Neutrophil (primary cell): ENCODE measurements around the gene AGAP9.
"Not testable (repeated sequence)": the region's sequence is repeated elsewhere in the genome, so short reads cannot be mapped to it uniquely, and the experiment has no call there.

Experiments used
- H3K27ac ChIP-seq: fragments of 200-600 bp; sonication (generic); 2 replicates; pipeline ENCODE4 v1.5.1; 2016; ENCODE audit warnings: mild to moderate bottlenecking, moderate library complexity
- H3K27me3 ChIP-seq: fragments of 200-600 bp; sonication (generic); 2 replicates; pipeline ENCODE4 v1.6.0; 2016; ENCODE audit warnings: mild to moderate bottlenecking
- H3K36me3 ChIP-seq: fragments of 200-600 bp; sonication (generic); 2 replicates; pipeline ENCODE4 v1.5.1; 2017
- H3K4me1 ChIP-seq, 2 experiments: fragments of 200-600 bp in 1 of 2; sonication (generic) in 1 of 2; 1 replicate in 1 of 2; 2 replicates in 1 of 2; pipeline versions ENCODE4 v1.5.1 to v1.6.1; 2013 to 2016; ENCODE audit warnings: low read depth in 1 of 2, low read length in 1 of 2, mild to moderate bottlenecking in 1 of 2, moderate library complexity in 1 of 2; ENCODE audit not compliant: control insufficient read depth in 1 of 2, insufficient read depth in 1 of 2
- H3K4me3 ChIP-seq, 2 experiments: fragments of 200-600 bp in 1 of 2; sonication (generic) in 1 of 2; 1 replicate in 1 of 2; 2 replicates in 1 of 2; pipeline ENCODE4 v1.5.1; 2013 to 2016; ENCODE audit warnings: low read depth in 1 of 2, low read length in 1 of 2, mild to moderate bottlenecking in 1 of 2, moderate library complexity in 1 of 2
- H3K9me3 ChIP-seq: fragments of 200-600 bp; sonication (generic); 2 replicates; pipeline ENCODE4 v1.5.1; 2016

The AGAP9 gene

DNA sequence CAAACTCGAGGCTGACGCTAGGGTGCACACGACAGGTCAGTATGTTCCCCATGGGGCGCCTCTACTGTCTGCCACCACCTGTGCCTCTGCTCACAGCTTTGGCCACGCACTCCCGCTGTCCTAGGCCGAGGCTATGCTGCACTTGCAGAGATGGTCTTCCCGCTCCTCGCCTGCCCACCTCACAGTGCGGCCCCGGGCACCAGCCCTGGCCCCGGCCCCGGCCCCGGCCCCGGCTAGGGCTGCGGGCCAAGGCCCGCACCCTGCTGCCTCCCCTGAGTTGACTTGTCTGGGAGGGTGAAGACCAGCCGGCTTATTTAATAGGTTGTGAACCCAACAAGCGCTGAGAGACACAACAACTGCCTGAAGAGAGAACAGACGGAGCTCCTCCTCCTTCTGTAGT, at the start of gene AGAP9:
Gene AGAP9, minus strand, starts transcription at position 164 of the 400 bp plus-strand sequence. Its CDS starts 112 bp downstream, at position 52.
- not testable (repeated sequence) for H3K9me3 ChIP-seq, H3K27ac ChIP-seq, H3K36me3 ChIP-seq, H3K4me1 ChIP-seq, H3K4me3 ChIP-seq, H3K27me3 ChIP-seq

DNA sequence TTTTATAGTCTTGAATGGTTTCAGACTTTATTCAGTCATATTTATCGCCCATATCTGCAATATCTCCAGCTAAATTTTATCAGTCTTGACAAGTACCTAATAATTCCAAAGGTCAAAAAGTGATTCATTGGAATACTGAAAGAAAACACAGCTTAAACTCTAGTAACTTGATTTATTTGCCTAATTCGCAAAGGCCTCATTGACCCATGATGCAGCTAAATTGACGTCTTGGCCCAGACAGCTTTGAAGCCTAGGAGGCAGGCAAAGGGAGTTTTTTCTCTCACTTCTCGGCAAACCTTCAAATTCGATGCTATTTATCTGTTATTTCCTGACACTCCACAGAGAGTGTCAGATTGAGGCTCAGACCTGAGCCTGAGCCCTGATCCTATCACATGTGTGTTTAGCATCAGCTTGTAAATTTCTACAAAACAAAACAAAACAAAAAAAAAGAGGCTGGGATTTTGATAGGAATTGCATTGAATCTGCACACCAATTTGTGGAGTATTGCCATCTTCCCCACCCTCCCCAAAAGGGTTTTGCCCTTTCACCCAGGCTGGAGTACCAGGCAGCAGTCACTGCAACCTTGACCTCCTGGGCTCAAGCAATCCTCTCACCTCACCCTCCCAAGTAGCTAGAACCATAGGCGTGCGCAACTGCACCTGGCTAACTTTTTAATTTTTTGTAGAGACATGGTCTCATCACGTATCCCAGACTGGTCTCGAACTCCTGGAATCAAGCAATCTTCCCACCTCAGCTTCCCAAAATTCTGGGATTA, 47.9 kb upstream of the AGAP9 start:
- H3K4me1 ChIP-seq: not testable (repeated sequence)

DNA sequence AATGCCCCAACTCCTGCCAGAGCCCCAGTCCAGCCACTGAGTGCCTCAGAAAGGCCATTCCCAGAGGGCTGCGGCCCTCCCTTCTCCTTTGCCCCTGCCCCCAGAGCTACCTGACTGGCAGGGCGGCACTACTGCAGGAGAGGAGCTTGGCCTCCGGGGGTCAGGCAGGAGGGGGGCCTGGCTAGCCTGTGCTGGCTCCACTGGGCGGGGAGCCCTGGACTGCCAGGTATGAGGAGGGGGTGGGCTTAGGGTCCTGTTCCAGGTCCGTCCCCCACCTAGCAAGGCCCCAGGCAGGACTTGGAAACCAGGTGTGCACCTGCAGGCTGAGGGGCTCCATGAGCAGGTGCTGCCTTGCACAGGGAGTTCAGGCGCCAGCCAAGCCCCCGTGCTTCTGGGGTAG, 43.3 kb upstream of the AGAP9 start:
- H3K4me1 ChIP-seq, H3K4me3 ChIP-seq, H3K27ac ChIP-seq, H3K36me3 ChIP-seq, H3K9me3 ChIP-seq, H3K27me3 ChIP-seq: not testable (repeated sequence)

More for the DNA sequence above, 47.9 kb upstream of the AGAP9 start:
- not testable (repeated sequence) for H3K27ac ChIP-seq, H3K36me3 ChIP-seq, H3K27me3 ChIP-seq, H3K4me3 ChIP-seq, H3K9me3 ChIP-seq

DNA sequence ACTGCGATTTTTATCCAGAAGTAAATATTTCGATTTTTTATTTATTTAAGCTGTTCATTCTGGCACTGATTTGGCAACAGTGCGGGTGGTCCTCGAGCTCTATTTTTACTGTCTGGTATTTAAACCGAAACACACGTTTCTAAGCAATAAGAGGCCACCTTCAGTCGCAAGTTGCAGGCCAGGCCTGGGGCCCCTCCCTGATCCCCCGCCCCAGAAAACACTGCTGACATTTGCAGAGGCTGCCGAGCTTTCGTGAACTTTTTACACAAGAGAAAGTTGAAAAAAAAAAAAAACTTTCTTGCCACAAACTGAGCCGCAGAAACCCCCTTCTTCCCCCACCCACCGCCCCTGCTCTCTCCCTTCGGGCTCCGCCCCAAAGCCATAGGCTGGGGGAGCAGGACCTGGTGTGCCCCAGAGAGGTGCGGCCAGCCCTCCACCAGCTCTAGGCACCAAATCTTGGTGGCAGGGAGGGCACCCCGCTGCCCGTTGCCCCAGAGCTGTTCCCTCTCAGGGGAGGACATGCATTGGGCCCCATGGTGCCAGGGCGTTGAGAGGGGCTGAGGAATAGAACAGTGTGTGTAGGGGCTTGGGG, 42.8 kb upstream of the AGAP9 start:
- H3K27me3 ChIP-seq, H3K36me3 ChIP-seq, H3K9me3 ChIP-seq, H3K4me3 ChIP-seq, H3K27ac ChIP-seq, H3K4me1 ChIP-seq: not testable (repeated sequence)

DNA sequence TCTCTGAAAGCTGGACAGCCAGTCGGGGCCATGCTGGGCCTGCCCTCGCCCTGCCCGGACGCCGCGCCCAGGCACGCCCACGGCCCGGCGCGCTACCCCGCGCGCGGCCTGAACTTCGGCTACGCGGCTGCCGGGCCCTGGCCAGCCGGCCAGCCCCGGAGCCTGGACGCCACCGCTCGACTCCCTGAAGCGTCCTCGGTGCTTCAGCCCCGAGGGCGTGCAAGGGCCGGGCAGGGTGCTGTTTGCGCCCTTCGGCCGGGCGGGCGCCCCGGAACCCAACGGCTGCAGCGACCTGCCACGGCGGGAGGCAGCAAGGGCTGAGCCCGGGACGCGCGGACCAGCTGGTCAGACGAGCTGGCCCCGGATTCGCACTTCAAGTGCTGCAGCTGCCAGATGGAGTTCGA, 42.1 kb upstream of the AGAP9 start:
- H3K36me3 ChIP-seq, H3K4me1 ChIP-seq, H3K27ac ChIP-seq, H3K27me3 ChIP-seq, H3K9me3 ChIP-seq, H3K4me3 ChIP-seq: not testable (repeated sequence)

DNA sequence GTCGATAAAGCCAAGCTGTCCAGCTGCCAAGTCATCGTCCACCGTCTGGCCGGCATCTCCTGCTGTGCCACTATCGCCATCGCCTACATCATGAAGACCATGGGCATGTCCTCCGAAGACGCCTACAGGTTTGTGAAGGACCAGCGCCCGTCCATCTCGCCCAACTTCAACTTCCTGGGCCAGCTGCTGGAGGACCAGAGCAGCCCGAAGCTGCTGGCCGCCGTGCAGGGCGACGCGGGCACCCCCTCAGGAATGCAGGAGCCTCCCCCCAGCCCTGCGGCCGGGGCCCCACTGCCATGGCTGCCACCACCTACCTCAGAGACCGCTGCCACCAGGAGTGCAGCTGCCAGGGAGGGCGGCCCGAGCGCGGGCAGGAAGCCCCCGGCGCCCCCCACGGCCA, 41.5 kb upstream of the AGAP9 start:
- H3K36me3 ChIP-seq, H3K4me1 ChIP-seq, H3K27ac ChIP-seq, H3K4me3 ChIP-seq, H3K27me3 ChIP-seq, H3K9me3 ChIP-seq: not testable (repeated sequence)

DNA sequence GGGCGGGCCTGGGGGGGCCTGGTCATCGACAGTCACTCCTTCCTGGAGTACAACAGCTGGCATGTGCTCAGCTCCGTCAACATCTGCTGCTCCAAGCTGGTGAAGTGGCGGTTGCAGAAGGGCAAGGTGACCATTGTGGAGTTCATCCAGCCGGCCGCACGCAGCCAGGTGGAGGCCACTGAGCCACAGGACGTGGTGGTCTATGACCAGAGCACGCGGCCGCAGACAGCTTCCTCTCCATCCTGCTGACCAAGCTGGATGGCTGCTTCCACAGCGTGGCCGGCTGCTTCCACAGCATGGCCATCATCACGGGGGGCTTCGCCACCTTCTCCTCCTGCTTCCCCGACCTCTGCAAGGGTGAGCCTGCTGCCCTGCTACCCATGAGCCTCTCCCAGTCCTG, 40.9 kb upstream of the AGAP9 start:
- not testable (repeated sequence) for H3K27me3 ChIP-seq, H3K4me1 ChIP-seq, H3K9me3 ChIP-seq, H3K36me3 ChIP-seq, H3K27ac ChIP-seq, H3K4me3 ChIP-seq

DNA sequence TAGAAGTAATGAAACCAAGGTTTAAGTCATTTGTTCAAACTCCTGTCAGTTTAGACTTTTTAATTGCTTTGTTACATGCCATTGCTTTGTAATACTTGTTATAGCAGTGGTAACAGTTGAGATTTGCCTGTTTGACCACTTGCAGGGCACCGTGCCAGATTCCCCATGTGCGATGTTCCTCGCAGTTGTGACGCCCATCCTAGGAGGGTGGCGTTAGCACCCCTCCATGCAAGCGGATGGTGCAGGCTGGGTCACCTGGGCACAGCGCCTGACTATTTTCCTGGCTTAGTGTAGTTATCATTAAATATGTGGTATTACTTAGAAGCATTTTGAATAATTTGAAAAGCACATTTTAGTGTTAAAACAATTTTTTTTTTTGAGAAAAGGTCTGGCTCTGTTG, 37.0 kb upstream of the AGAP9 start:
- not testable (repeated sequence) for H3K9me3 ChIP-seq, H3K4me1 ChIP-seq, H3K4me3 ChIP-seq, H3K36me3 ChIP-seq, H3K27me3 ChIP-seq, H3K27ac ChIP-seq

DNA sequence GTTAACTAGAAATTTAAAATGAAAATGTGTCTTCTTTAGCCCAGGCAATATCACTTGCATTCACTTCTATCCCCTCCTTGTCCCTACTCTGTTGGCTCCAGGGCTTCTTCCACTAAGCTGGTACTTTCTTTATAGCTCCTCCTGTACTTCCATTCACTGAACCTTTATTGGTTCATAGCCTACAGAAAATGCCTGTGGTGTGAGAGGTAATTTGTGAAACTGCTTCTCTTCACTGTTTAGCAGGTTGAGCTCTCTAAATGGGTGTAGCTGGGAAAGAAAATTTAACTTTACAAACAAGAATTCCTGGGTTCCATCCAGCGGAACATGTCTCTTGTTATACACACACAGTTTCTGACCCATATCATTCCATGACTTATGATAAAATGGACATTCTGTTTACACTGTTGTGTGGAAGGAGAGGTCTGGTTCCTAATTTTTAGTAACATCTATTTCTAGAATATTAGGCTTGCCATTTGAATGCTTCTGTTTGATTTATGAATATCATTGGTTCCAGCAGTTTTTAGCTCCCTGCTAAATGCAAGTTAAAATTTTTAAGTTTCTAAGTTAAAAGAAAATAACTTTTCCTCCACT, 36.4 kb upstream of the AGAP9 start:
- H3K4me3 ChIP-seq, H3K27me3 ChIP-seq, H3K27ac ChIP-seq, H3K4me1 ChIP-seq, H3K9me3 ChIP-seq, H3K36me3 ChIP-seq: not testable (repeated sequence)

DNA sequence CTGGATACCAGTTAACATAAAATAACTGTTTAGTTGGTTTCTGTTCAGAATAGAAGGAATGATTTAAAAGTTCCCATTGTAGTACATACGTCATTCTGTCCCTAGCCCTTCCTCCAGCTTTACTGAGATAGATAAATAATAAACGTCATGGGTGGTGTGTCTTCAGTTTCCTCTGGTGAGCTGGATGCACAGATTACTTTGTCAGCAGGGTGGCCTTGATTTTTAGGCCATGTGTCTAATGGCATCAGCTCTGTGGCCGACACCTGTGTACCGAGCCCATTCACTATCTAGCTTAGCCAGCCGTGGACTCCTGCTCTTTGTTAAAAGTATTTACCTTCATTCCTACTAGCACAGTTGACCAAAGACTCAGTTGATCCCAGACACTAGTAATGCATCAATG, 34.7 kb upstream of the AGAP9 start:
- H3K4me3 ChIP-seq, H3K27ac ChIP-seq: not testable (repeated sequence)

DNA sequence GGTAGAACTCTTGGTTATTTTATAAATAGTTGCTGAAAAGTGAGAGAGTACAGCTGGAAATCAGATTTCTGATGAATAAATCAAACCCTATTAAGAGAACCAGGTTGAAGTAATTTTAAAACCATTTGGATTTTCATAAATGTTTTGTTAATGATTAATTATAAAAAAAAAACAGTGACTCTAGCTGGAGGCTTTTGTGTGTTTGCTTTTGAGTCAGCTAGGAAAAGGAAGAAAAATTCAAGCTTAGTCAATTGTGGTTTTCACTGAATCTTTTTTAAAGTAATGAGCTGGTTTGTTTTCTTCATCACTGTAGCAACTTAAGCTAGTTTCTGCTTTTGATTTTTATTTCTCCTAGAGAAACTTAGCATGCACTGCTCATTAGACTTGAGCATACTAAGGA, 34.2 kb upstream of the AGAP9 start:
- H3K4me3 ChIP-seq, H3K27me3 ChIP-seq, H3K27ac ChIP-seq: not testable (repeated sequence)

More for the DNA sequence above, 34.7 kb upstream of the AGAP9 start:
- not testable (repeated sequence) for H3K4me1 ChIP-seq, H3K36me3 ChIP-seq, H3K9me3 ChIP-seq, H3K27me3 ChIP-seq

DNA sequence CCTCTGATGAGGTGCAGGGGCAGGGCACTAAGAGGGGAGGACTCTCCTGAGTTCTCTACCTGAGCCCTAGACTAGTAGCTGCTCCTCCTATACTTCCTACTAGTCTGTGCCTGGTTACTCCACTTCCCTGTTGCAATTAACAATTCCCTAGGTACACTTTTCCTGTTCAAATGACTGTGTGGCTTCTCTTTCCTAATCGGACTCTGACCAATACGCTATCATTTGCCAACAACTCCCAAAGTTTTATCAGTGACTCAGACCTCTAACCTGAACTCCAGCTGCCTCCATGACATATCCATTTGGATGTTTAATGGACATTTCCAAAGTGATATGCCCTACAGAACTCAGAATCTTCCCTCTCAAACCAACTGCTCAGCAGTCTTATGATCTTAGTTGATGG, 31.9 kb upstream of the AGAP9 start:
- H3K4me1 ChIP-seq, H3K27me3 ChIP-seq, H3K36me3 ChIP-seq, H3K4me3 ChIP-seq, H3K27ac ChIP-seq, H3K9me3 ChIP-seq: not testable (repeated sequence)

More for the DNA sequence above, 34.2 kb upstream of the AGAP9 start:
- not testable (repeated sequence) for H3K9me3 ChIP-seq, H3K36me3 ChIP-seq, H3K4me1 ChIP-seq

DNA sequence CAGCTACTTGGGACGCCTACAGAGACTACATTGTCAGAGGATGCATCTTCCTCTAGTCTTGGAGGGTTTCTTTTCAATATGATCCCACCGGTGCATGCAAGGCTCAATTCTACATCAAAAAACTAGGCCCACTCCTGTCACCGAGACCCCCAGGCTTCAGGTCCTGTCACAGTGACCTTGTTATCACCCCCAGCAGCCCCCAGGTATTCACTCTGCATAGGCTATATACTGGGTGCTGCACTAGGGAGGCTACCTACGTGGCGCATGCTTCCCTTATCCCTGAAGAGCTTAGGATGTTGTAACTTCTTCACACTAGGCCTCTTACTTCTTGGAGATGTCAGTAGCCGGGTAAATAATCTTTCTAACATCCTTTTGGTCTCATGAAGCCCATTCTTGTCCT, 31.1 kb upstream of the AGAP9 start:
- H3K4me3 ChIP-seq, H3K27ac ChIP-seq, H3K27me3 ChIP-seq, H3K4me1 ChIP-seq, H3K9me3 ChIP-seq, H3K36me3 ChIP-seq: not testable (repeated sequence)

DNA sequence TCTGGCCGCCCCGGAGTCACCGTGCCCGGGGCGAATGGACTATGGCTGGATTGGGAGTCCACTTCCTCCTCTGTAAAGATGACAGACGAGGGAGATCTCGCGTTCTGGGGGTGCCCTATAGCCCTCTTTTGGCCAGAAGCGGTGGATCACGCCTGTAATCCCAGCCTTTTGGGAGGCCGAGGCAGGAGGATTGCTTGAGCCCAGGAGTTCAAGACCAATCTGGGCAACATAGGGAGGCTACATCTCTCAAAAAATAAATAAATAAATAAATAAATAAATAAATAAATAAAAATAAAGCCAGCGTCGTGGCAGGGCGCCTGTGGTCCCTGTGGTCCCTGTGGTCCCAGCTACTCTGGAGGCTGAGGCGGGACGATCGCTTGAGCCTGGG, 30.4 kb upstream of the AGAP9 start:
- H3K4me3 ChIP-seq: peak overlapping the region; percentile 51 to 63

More for the DNA sequence above, 30.4 kb upstream of the AGAP9 start:
- H3K36me3 ChIP-seq, H3K4me1 ChIP-seq, H3K27ac ChIP-seq, H3K27me3 ChIP-seq, H3K9me3 ChIP-seq: not testable (repeated sequence)
